RWPE1 (cell line): ENCODE data around the gene UBE2G2.
A peak's percentile ranks its signal among the peaks of the same experiment; 100 is the strongest.

ENCODE experiments used
- CTCF ChIA-PET: fragments of 350-600 bp; sonication (Branson Sonifier 250); formaldehyde crosslinking; extraction: SDS; loops from one replicate; lab custom pipeline; 2021; lab: Yijun Ruan, JAX
- POLR2A ChIA-PET: fragments of 400-600 bp; formaldehyde crosslinking; extraction: SDS; loops from one replicate; lab custom pipeline; 2020; ENCODE audit warnings: antibody characterized with exemption; ENCODE audit not compliant: low non-redundant PET; lab: Yijun Ruan, JAX
- DNase-seq: peaks from one replicate; pipeline ENCODE4 v3.0.0; 2012; ENCODE audit warnings: low spot score
- H3K27ac ChIP-seq: fragments of 450-650 bp; 2 replicates; pipeline ENCODE4 v1.5.1; 2017
- TF ChIP-seq, protein P1 (sequence below): fragments of 450-650 bp; conservative IDR thresholded peaks from 2 replicates; pipeline ENCODE4 v1.5.1; 2017; ENCODE audit warnings: low read depth, mild to moderate bottlenecking

The UBE2G2 gene

GRCh38 chr21:44800971-44801467 lies 601 bp downstream of the UBE2G2 start:
- TF ChIP-seq, protein P1, sequence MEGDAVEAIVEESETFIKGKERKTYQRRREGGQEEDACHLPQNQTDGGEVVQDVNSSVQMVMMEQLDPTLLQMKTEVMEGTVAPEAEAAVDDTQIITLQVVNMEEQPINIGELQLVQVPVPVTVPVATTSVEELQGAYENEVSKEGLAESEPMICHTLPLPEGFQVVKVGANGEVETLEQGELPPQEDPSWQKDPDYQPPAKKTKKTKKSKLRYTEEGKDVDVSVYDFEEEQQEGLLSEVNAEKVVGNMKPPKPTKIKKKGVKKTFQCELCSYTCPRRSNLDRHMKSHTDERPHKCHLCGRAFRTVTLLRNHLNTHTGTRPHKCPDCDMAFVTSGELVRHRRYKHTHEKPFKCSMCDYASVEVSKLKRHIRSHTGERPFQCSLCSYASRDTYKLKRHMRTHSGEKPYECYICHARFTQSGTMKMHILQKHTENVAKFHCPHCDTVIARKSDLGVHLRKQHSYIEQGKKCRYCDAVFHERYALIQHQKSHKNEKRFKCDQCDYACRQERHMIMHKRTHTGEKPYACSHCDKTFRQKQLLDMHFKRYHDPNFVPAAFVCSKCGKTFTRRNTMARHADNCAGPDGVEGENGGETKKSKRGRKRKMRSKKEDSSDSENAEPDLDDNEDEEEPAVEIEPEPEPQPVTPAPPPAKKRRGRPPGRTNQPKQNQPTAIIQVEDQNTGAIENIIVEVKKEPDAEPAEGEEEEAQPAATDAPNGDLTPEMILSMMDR = peak; percentile 57
- H3K27ac ChIP-seq = peak overlapping the region; percentile 73
- CTCF ChIA-PET = interaction anchor here (0.6 to 1.7 kb wide), 13 partner anchors 8 to 398 kb away, joined by 3 to 8 read pairs (median 4); partner anchors contain the start of gene PTTG1IP
- POLR2A ChIA-PET = interaction anchor here (1.2 kb wide), 1 partner anchor 69 kb away, joined by 4 read pairs; no protein-coding TSS in a partner anchor
- peak; percentile 59 for DNase-seq

- ChIA-PET POLR2A (no interaction called here), CTCF (interaction anchor here (0.6 to 1.5 kb wide), 7 partner anchors 35 to 397 kb away, joined by 3 to 6 read pairs (median 4); partner anchors contain the start of gene PTTG1IP)
- no peak overlapping the region for H3K27ac ChIP-seq
- peak; percentile 34 for DNase-seq
- TF ChIP-seq, protein P1 = peak; percentile 68
Observed at GRCh38 chr21:44800103-44800502, 1.5 kb downstream of the UBE2G2 start.

- TF ChIP-seq, protein P1 = no peak
- H3K27ac ChIP-seq = no peak overlapping the region
- no peak for DNase-seq
- CTCF ChIA-PET = interaction anchor here (0.7 to 1.3 kb wide), 5 partner anchors 75 to 344 kb away, joined by 3 to 6 read pairs (median 4); no protein-coding TSS in a partner anchor
- POLR2A ChIA-PET = no interaction called here
Observed at GRCh38 chr21:44799646-44800045, 2.0 kb downstream of the UBE2G2 start.

DNA sequence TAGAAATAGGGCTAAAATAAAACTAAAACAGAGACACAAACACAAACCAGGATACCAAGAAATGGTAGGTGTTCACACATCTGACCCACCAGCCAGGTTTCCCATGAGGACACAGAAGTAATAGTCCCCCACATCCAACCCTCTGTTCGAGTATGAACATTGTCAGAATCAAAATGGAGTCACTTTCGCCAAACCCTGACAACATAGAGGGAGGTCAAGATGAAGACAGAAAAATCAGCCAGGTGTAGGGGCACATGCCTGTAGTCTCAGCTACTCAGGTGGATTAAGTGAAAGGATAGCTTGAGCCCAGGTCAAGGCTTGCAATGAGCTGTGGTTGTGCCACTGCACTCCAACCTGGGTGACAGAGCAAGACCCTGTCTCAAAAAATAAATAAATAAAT lies 3.8 kb downstream of the UBE2G2 start:
- DNase-seq = no peak
- TF ChIP-seq, protein P1 = no peak
- ChIA-PET POLR2A (no interaction called here), CTCF (no interaction called here)
- H3K27ac ChIP-seq = no peak overlapping the region

- POLR2A ChIA-PET = no interaction called here
- no peak for DNase-seq
- H3K27ac ChIP-seq = peak overlapping the region; percentile 32; the same call in 1 of the 2 replicates
- CTCF ChIA-PET = no interaction called here
- TF ChIP-seq, protein P1 = no peak
Observed at GRCh38 chr21:44795342-44795741, 6.3 kb downstream of the UBE2G2 start.

DNA sequence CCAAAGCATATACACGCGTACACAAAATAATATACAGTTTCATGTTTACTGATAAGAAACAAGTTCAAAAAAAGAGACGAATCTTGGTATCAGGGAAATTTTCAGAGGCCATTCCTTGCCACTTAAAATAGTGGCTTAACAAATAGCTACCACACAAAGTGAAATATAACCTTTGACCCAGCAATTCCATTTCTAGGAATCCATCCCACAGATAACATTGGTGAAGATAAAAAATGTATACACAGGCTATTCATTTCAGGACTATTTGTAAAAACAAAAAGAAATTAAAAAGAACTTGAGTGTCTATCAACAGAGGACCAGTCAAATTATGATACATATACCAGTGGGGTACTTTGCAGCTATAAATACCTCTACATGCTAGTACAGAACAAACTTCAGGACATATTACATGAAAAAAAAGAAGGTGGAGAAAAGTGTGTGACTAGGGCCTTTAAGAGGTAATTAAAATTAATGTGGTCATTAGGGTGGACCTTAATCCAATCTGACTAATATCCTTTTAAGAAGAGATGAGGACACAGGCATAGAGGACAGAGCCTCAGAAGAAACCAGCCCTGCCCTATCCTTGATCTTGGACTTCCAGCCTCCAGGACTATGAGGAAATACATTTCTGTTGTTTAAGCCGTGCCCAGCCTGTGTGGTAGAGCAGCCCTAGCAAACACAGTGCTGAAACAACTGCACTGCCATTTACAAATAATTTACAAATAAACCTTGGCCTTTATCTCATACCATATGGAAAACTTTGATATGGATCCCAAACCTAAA lies 7.8 kb downstream of the UBE2G2 start:
- no peak for DNase-seq
- CTCF ChIA-PET = interaction anchor here (0.6 to 1.6 kb wide), 24 partner anchors 8 to 464 kb away, joined by 3 to 36 read pairs (median 4); partner anchors contain the start of genes LRRC3 and UBE2G2
- TF ChIP-seq, protein P1 = peak; percentile 52; the same call in 1 of the 2 replicates
- POLR2A ChIA-PET = interaction anchor here (0.6 kb wide), 1 partner anchor 143 kb away, joined by 3 read pairs; no protein-coding TSS in a partner anchor
- no peak overlapping the region for H3K27ac ChIP-seq
